GM10266 (cell line): ENCODE results near the gene ECEL1.

Experiments
- DNase-seq: peaks from one replicate; pipeline ENCODE4 v3.0.0; 2012; ENCODE audit errors: extremely low spot score
- CTCF ChIP-seq: IDR thresholded peaks from 2 replicates; pipeline ENCODE4 v1.5.1; 2012; ENCODE audit warnings: mild to moderate bottlenecking, low read depth; ENCODE audit not compliant: control insufficient read depth, insufficient read depth; ENCODE audit errors: missing control alignments

The ECEL1 gene

GRCh38 chr2:232530626-232531260, 43.1 kb upstream of the ECEL1 start:
- TF ChIP-seq CTCF: no peak

GRCh38 chr2:232529806-232530547, 42.3 kb upstream of the ECEL1 start:
- TF ChIP-seq CTCF: no peak
- no peak for DNase-seq

More at GRCh38 chr2:232530626-232531260, 43.1 kb upstream of the ECEL1 start:
- DNase-seq: no peak

GRCh38 chr2:232528746-232529460, 41.3 kb upstream of the ECEL1 start:
- DNase-seq: no peak
- TF ChIP-seq CTCF: no peak

- no peak for TF ChIP-seq CTCF
- DNase-seq: no peak
Measured at GRCh38 chr2:232527905-232528470, 40.4 kb upstream of the ECEL1 start.

- no peak for DNase-seq
- TF ChIP-seq CTCF: no peak
Measured at GRCh38 chr2:232526372-232526941, 38.8 kb upstream of the ECEL1 start.

GRCh38 chr2:232525791-232526371, 38.2 kb upstream of the ECEL1 start, which contains the start of gene CHRND:
TSS of gene CHRND (plus strand) at chr2:232526160. CDS start at chr2:232526216, 56 bp downstream.
- DNase-seq: no peak
- TF ChIP-seq CTCF: no peak
